ENCODE data around the gene CAPN5. TPM values are rescaled to one million over a fixed set of nuclear protein-coding genes. Genes with fewer than 3 reads are reported as not detected.
"Not testable (repeated sequence)": the region's sequence is repeated elsewhere in the genome, so short reads cannot be mapped to it uniquely, and the experiment has no call there.

CAPN5 gene
- total and polyA plus RNA-seq, 5 donors, result 2.9 to 6.9 (median 5.2) TPM

DNA sequence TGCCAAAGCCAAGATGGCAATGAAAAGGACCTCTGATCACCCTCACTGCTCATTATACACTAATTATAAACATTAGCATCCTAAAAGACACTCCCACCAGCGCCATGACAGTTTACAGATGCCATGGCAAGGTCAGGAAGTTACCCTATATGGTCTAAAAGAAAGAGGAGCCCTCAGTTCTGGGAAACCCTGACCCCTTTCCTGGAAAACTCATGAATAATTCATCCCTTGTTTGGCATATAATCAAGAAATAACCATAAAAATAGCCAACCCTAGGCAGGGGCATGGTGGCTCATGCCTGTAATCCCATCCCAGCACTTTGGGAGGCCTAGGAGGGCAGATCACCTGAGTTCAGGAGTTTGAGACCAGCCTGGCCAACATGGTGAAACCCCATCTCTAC is 12.7 kb upstream of the CAPN5 start:
- Histone ChIP-seq H3K9me3 (ENCODE audit: control insufficient read depth, low read length) (no peaks in the 10 kb centered on the region), H3K4me1 (ENCODE audit: control insufficient read depth, insufficient read depth, low read length) (no peaks in the 10 kb centered on the region), H3K4me3 (ENCODE audit: low read length) (no peak overlapping the region), H3K27ac (ENCODE audit: low read length) (no peak overlapping the region), H3K27me3 (ENCODE audit: control insufficient read depth, insufficient read depth) (no peaks in the 10 kb centered on the region)
- intact Hi-C loops (cut with DNase I), result loop anchor here in 1 of 4 donors (5.0 kb wide), 1 partner anchor 33 kb away; no protein-coding TSS in a partner anchor
- ATAC-seq (no peak), DNase-seq (no peak)
- 68% methylated on average over 1 of the region's 1 CpG for WGBS

DNA sequence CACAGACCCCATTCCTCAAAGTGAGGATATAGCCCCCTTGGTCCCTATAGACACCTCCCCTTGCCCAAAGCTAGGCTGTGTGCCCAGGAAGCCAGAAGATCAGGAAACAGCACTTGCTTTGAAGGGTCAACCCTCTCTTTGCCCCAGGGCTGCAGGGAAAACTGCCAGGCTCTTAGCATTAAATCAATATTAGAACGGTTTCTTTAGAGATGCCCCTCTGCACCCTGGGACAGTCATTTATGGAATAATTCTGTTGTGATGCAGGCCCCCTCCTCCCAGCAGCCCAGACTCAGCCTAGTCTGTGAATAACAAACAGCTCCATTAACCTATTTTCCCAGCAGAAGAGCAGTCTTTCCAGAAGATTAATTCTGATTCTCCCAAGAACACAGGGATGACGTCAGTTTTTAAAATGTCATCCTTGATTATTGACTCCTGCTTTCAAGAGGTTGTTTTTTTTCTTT is 11.6 kb upstream of the CAPN5 start:
- intact Hi-C loops (cut with DNase I), result no loop called here
- no peaks in the 10 kb centered on the region for H3K4me1 ChIP-seq (ENCODE audit: control insufficient read depth, insufficient read depth, low read length)
- H3K27ac ChIP-seq (ENCODE audit: low read length), result no peak overlapping the region
- no peaks in the 10 kb centered on the region for H3K9me3 ChIP-seq (ENCODE audit: control insufficient read depth, low read length)
- ATAC-seq (no peak), DNase-seq (no peak)
- 72% methylated on average over 2 of the region's 2 CpGs for WGBS
- H3K27me3 ChIP-seq (ENCODE audit: control insufficient read depth, insufficient read depth), result no peaks in the 10 kb centered on the region
- H3K4me3 ChIP-seq (ENCODE audit: low read length), result no peak overlapping the region

DNA sequence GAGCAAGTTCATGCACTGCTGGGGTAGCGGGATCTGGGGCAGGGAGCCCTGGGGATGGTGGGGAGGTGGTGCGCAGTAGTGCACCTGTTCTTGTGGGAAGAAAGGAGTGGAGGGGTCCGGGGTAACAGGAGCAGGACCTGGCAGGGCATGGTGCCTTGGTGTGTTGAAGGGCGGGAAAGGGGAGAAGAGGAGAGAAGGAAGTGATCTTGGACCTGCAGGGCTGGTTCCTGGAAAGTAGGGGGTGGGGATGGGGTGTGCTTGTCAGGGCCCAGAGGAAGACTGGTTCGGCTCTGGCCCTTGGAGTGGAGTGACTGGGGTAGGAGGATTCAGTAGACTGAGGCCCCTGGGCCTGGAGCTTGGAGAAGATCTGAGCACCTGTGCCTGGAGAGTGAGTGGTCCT is 10.9 kb upstream of the CAPN5 start:
- intact Hi-C loops (cut with DNase I), result no loop called here

DNA sequence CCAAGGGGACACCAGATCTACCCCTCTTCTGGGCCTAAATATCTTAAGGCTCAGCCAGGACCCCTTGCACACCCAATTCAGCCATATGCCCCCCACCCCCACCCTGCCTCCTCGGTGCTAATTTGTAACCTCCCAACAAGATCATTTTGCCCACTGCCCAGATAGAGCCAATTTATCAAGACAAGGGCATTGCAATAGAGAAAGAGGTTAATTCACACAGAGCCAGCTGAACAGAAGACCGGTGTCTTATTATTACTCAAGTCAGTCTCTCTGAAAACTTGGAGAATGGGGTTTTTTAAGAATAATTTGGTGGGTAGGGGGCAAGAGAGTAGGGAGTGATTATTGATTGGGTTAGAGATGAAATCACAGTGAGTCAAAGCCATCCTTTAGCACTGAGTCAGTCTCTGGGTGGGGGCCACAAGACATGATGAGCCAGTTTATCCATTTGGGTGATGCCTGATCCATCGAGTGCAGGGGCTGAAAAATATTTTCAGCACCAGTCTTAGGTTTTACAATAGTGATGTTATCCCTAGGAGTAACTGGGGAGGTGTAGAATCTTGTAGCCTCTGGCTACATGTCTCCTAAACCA is 9.9 kb upstream of the CAPN5 start:
- H3K4me3 ChIP-seq (ENCODE audit: low read length), result no peak overlapping the region
- H3K27ac ChIP-seq (ENCODE audit: low read length), result no peak overlapping the region
- intact Hi-C loops (cut with DNase I), result no loop called here
- DNase-seq, result no peak
- WGBS, result 79% methylated on average over 3 of the region's 3 CpGs
- H3K27me3 ChIP-seq (ENCODE audit: control insufficient read depth, insufficient read depth), result no peaks in the 10 kb centered on the region
- ATAC-seq, result no peak
- H3K9me3 ChIP-seq (ENCODE audit: control insufficient read depth, low read length), result no peaks in the 10 kb centered on the region
- H3K4me1 ChIP-seq (ENCODE audit: control insufficient read depth, insufficient read depth, low read length), result no peaks in the 10 kb centered on the region

More for the DNA sequence above, 10.9 kb upstream of the CAPN5 start:
- WGBS, result 94% methylated on average over 5 of the region's 5 CpGs
- ATAC-seq (peak in 1 of 2 donors; percentile 41), DNase-seq (no peak)
- H3K9me3 ChIP-seq (ENCODE audit: control insufficient read depth, low read length), result no peaks in the 10 kb centered on the region
- no peaks in the 10 kb centered on the region for H3K4me1 ChIP-seq (ENCODE audit: control insufficient read depth, insufficient read depth, low read length)
- H3K4me3 ChIP-seq (ENCODE audit: low read length), result no peak overlapping the region
- no peak overlapping the region for H3K27ac ChIP-seq (ENCODE audit: low read length)
- no peaks in the 10 kb centered on the region for H3K27me3 ChIP-seq (ENCODE audit: control insufficient read depth, insufficient read depth)

DNA sequence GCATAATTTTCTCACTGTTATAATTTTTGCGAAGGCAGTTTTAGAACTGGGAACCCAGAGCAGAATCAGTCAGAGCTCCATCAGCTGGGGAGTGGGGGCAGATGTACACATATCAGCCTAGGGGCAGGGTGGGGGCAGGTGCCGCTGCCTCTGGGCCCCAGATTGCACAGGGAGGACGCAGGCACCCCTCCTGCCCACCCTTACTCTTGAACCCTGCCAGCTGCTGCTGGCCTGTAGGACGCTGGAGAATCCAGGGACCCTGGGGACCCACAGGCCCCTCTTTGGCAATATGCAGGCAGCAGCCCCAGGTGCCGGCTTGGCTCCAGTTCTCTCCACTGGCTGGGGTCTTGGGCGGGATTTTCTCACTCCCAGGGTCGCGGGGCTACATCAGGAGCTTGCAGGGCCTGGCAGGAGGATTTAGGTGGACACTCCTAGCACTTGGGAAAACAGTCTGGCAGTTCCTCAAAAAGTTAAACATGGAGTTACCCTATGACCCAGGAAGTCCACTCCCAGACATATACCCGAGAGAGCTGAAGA is 8.8 kb upstream of the CAPN5 start:
- H3K27me3 ChIP-seq (ENCODE audit: control insufficient read depth, insufficient read depth), result no peaks in the 10 kb centered on the region
- H3K27ac ChIP-seq (ENCODE audit: low read length), result no peak overlapping the region
- no peak for DNase-seq
- no peaks in the 10 kb centered on the region for H3K4me1 ChIP-seq (ENCODE audit: control insufficient read depth, insufficient read depth, low read length)
- no peak for ATAC-seq
- intact Hi-C loops (cut with DNase I), result no loop called here
- whole genome bisulfite sequencing, result 73% methylated on average over 9 of the region's 9 CpGs
- H3K9me3 ChIP-seq (ENCODE audit: control insufficient read depth, low read length), result no peaks in the 10 kb centered on the region
- H3K4me3 ChIP-seq (ENCODE audit: low read length), result no peak overlapping the region

DNA sequence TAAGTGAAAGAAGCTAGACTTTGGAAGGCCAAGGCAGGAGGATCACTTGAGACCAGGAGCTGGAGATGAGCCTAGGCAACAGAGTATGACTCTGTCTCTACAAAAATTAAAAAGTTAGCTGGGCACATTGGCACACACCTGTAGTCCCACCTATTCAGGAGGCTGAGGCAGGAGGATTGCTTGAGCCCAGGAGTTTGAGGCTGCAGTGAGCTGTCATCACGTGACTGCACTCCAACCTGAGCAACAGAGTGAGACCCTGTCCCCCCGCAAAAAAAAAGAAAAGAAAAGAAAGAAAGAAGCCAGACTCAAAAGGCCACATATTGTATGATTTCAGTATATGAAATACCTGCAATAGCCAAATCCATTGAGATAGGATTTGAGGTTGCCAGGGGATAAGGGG is 7.9 kb upstream of the CAPN5 start:
- Histone ChIP-seq H3K27me3 (ENCODE audit: control insufficient read depth, insufficient read depth) (no peaks in the 10 kb centered on the region), H3K27ac (ENCODE audit: low read length) (no peak overlapping the region), H3K9me3 (ENCODE audit: control insufficient read depth, low read length) (no peaks in the 10 kb centered on the region), H3K4me3 (ENCODE audit: low read length) (no peak overlapping the region), H3K4me1 (ENCODE audit: control insufficient read depth, insufficient read depth, low read length) (no peaks in the 10 kb centered on the region)
- ATAC-seq, result no peak
- 91% methylated on average over 2 of the region's 2 CpGs for WGBS
- intact Hi-C loops (cut with DNase I), result no loop called here
- no peak for DNase-seq

DNA sequence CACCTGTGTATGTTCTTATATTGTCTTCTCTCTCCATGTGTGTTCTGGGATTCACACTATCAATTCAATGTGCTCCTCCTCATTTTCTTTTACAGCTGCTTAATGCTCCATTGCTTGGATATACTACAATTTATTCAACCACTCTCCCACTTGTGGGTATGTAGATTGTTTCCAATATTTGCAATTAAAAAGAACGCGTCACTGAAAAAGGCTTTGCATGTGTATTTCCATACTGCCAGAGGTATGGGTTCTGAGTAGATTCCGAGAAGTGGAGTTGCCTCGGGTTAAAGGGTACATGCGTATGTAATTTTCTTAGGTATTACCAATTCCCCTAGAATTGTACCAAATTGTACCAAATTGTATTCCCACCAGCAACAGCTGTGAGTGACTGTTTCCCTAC is 7.0 kb upstream of the CAPN5 start:
- intact Hi-C loops (cut with DNase I), result no loop called here
- no peak overlapping the region for H3K4me3 ChIP-seq (ENCODE audit: low read length)
- 89% methylated on average over 5 of the region's 5 CpGs for WGBS
- no peak for DNase-seq
- no peaks in the 10 kb centered on the region for H3K4me1 ChIP-seq (ENCODE audit: control insufficient read depth, insufficient read depth, low read length)
- H3K9me3 ChIP-seq (ENCODE audit: control insufficient read depth, low read length), result no peaks in the 10 kb centered on the region
- ATAC-seq, result no peak
- H3K27ac ChIP-seq (ENCODE audit: low read length), result no peak overlapping the region
- H3K27me3 ChIP-seq (ENCODE audit: control insufficient read depth, insufficient read depth), result no peaks in the 10 kb centered on the region

DNA sequence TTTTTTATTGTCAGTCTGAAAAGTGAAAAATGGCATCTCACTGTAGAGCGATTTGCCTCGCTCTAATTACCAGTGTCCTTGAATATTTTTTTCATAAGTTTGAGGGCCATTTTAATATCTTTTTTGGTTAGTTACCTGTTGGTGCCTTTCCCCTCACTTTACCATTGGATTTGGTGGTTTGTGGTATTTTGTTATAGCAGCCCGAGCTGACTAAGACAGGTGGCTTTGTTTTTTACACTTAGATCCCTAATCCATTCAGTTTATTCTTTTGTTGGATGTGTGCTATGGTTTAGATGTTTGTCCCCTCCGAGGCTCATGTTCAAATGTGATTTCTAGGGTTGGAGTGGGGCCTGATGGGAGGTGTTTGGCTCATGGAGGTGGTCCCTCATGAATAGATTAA is 6.5 kb upstream of the CAPN5 start:
- no peak for ATAC-seq
- 79% methylated on average over 4 of the region's 4 CpGs for WGBS
- intact Hi-C loops (cut with DNase I), result no loop called here

DNA sequence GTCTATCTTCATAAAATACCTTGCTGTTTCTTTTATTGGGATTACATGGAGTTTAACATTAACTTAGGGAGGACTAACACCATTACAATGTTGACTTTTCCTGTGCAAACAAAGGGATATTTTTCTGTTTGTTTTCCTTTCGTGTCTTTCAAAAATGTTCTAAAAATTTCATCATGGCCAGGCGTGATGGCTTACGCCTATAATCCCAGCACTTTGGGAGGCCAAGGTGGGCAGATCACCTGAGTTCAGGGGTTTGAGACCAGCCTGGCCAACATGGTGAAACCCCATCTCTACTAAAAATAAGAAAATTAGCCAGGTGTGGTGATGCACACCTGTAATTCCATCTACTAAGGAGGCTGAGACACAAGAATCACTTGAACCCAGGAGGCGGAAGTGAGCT is 5.5 kb upstream of the CAPN5 start:
- DNase-seq, result not testable (repeated sequence)

More for the DNA sequence above, 6.5 kb upstream of the CAPN5 start:
- no peak for DNase-seq
- no peaks in the 10 kb centered on the region for H3K9me3 ChIP-seq (ENCODE audit: control insufficient read depth, low read length)
- no peaks in the 10 kb centered on the region for H3K27me3 ChIP-seq (ENCODE audit: control insufficient read depth, insufficient read depth)
- no peak overlapping the region for H3K4me3 ChIP-seq (ENCODE audit: low read length)
- no peak overlapping the region for H3K27ac ChIP-seq (ENCODE audit: low read length)
- H3K4me1 ChIP-seq (ENCODE audit: control insufficient read depth, insufficient read depth, low read length), result no peaks in the 10 kb centered on the region

DNA sequence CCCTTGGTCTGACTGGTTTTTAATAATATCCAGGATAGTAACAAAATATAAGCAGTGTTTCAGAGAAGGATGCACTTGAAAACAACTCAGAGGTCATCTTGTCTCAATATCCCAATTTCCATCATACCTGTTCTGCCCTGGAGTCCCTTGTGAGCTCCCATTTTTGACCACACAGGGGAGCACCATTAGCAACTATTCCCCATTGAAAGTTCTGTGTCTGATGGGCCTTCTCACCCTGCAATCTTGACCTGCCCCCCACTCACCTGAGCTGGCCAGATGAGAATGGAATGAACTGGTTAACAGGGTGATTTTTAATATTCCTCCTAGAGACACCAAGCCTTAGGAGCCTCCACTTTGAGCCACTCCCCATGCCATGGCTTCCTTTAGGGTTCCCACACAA is 3.8 kb upstream of the CAPN5 start:
- DNase-seq, result no peak

More for the DNA sequence above, 5.5 kb upstream of the CAPN5 start:
- 84% methylated on average over 4 of the region's 4 CpGs for WGBS
- H3K9me3 ChIP-seq (ENCODE audit: control insufficient read depth, low read length); H3K4me3 ChIP-seq (ENCODE audit: low read length); intact Hi-C loops (cut with DNase I); H3K4me1 ChIP-seq (ENCODE audit: control insufficient read depth, insufficient read depth, low read length); H3K27me3 ChIP-seq (ENCODE audit: control insufficient read depth, insufficient read depth); ATAC-seq; H3K27ac ChIP-seq (ENCODE audit: low read length): not testable (repeated sequence)

DNA sequence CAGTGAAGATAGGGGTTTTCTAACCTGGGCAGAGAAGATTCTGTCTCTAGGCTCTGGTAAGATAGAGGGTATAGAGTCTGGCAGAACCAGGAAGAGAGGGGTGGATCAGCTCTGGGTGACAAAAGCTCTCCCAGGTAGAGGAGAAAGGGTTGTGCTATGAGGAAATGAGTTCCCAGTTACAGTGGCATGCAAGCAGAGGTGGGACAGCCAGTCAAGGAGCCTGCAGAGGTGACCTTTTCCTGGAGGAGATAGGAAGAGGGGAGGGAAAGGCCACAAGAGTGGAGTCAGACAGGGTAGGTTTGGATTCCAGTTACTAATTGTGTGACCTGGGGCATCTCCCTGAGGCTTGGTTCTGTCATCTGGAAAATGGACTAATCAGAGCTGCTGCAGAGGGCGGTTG is 3.4 kb upstream of the CAPN5 start:
- Histone ChIP-seq H3K9me3 (ENCODE audit: control insufficient read depth, low read length) (no peaks in the 10 kb centered on the region), H3K27me3 (ENCODE audit: control insufficient read depth, insufficient read depth) (no peaks in the 10 kb centered on the region), H3K4me3 (ENCODE audit: low read length) (no peak overlapping the region), H3K4me1 (ENCODE audit: control insufficient read depth, insufficient read depth, low read length) (no peaks in the 10 kb centered on the region), H3K27ac (ENCODE audit: low read length) (no peak overlapping the region)
- WGBS, result 100% methylated on average over 1 of the region's 1 CpG
- no peak for DNase-seq
- no peak for ATAC-seq
- intact Hi-C loops (cut with DNase I), result no loop called here

More for the DNA sequence above, 3.8 kb upstream of the CAPN5 start:
- intact Hi-C loops (cut with DNase I), result no loop called here
- Histone ChIP-seq H3K4me3 (ENCODE audit: low read length) (no peak overlapping the region), H3K27ac (ENCODE audit: low read length) (no peak overlapping the region), H3K27me3 (ENCODE audit: control insufficient read depth, insufficient read depth) (no peaks in the 10 kb centered on the region), H3K4me1 (ENCODE audit: control insufficient read depth, insufficient read depth, low read length) (no peaks in the 10 kb centered on the region), H3K9me3 (ENCODE audit: control insufficient read depth, low read length) (no peaks in the 10 kb centered on the region)
- ATAC-seq, result no peak

DNA sequence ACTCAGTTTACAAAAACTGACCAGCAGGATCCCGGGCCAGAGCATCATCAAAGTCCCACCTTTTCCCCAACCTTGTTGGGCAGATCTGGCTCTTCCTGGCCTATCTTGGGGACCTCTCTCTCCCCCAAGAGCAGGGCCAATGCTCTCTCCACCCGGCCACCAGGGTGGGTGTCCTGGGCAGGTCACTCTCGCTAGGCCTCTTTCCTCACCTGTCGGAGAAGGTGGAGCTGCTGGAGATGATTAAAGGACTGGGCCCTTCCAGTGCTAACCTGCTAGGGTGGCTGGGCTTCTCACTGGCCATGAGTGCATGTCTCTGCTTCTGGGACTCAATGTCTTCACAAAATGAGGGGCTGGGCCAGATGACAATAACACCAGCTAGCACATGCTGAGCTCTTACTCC is 2.9 kb upstream of the CAPN5 start:
- no peak for DNase-seq
- WGBS, result 96% methylated on average over 4 of the region's 4 CpGs

More for the DNA sequence above, 2.9 kb upstream of the CAPN5 start:
- H3K9me3 ChIP-seq (ENCODE audit: control insufficient read depth, low read length), result no peaks in the 10 kb centered on the region
- no peaks in the 10 kb centered on the region for H3K4me1 ChIP-seq (ENCODE audit: control insufficient read depth, insufficient read depth, low read length)
- no peak for ATAC-seq
- no peaks in the 10 kb centered on the region for H3K27me3 ChIP-seq (ENCODE audit: control insufficient read depth, insufficient read depth)
- intact Hi-C loops (cut with DNase I), result no loop called here
- H3K27ac ChIP-seq (ENCODE audit: low read length), result no peak overlapping the region
- no peak overlapping the region for H3K4me3 ChIP-seq (ENCODE audit: low read length)
